Measurements from ENCODE around the gene CDKN2AIPNL. TPM values are rescaled to one million over a fixed set of nuclear protein-coding genes. Genes with fewer than 3 reads are reported as not detected.

The CDKN2AIPNL gene
- total RNA-seq, 1 donor from 2014 or later = 29.0 TPM

DNA sequence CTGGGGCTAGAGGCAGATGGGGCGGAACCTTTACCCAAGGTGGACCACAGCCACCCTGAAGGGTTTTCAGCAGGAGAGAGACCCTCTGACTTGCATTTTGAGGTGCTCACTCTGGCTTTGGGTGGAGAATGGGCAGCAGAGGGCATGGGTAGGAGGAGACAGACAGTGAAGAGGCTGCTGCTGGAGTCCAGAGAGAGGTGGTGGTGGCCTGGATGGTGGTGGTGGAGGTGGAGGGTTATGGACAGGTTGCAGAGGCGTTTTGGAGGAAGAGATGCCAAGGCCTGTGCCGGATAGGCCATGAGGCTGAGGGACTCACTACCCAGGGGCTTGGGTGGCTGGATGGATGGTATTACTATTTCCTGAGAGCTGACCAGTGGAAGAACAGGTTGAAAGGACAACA lies 46.1 kb upstream of the CDKN2AIPNL start:
- Mint-ChIP-seq H3K4me1 (ENCODE audit: low read depth) (no peaks in the 10 kb centered on the region), H3K36me3 (ENCODE audit: insufficient read depth) (no peaks in the 10 kb centered on the region), H3K27ac (no peak overlapping the region), H3K27me3 (peaks cover 7% of the 10 kb centered on the region), H3K9me3 (ENCODE audit: low read depth) (no peaks in the 10 kb centered on the region), H3K4me3 (ENCODE audit: low read depth) (no peak overlapping the region)
- TF ChIP-seq, protein P1, sequence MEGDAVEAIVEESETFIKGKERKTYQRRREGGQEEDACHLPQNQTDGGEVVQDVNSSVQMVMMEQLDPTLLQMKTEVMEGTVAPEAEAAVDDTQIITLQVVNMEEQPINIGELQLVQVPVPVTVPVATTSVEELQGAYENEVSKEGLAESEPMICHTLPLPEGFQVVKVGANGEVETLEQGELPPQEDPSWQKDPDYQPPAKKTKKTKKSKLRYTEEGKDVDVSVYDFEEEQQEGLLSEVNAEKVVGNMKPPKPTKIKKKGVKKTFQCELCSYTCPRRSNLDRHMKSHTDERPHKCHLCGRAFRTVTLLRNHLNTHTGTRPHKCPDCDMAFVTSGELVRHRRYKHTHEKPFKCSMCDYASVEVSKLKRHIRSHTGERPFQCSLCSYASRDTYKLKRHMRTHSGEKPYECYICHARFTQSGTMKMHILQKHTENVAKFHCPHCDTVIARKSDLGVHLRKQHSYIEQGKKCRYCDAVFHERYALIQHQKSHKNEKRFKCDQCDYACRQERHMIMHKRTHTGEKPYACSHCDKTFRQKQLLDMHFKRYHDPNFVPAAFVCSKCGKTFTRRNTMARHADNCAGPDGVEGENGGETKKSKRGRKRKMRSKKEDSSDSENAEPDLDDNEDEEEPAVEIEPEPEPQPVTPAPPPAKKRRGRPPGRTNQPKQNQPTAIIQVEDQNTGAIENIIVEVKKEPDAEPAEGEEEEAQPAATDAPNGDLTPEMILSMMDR (IDR thresholded peaks at IDR 0.05; ENCODE audit: unreplicated experiment) = no peak
- no peak for DNase-seq (ENCODE audit: low spot score, unreplicated experiment)

- no peaks in the 10 kb centered on the region for H3K9me3 Mint-ChIP-seq (ENCODE audit: low read depth)
- TF ChIP-seq, protein P1 (IDR thresholded peaks at IDR 0.05; ENCODE audit: unreplicated experiment) = no peak
- no peak overlapping the region for H3K4me3 Mint-ChIP-seq (ENCODE audit: low read depth)
- H3K27me3 Mint-ChIP-seq = peaks cover 6% of the 10 kb centered on the region
- no peaks in the 10 kb centered on the region for H3K4me1 Mint-ChIP-seq (ENCODE audit: low read depth)
- H3K36me3 Mint-ChIP-seq (ENCODE audit: insufficient read depth) = no peaks in the 10 kb centered on the region
- no peak overlapping the region for H3K27ac Mint-ChIP-seq
- DNase-seq (ENCODE audit: low spot score, unreplicated experiment) = no peak
Measured at GRCh38 chr5:134456825-134457224, 45.1 kb upstream of the CDKN2AIPNL start.

- TF ChIP-seq, protein P1 (IDR thresholded peaks at IDR 0.05; ENCODE audit: unreplicated experiment) = no peak
- no peaks in the 10 kb centered on the region for H3K9me3 Mint-ChIP-seq (ENCODE audit: low read depth)
- no peaks in the 10 kb centered on the region for H3K4me1 Mint-ChIP-seq (ENCODE audit: low read depth)
- peaks cover 3% of the 10 kb centered on the region for H3K27me3 Mint-ChIP-seq
- DNase-seq (ENCODE audit: low spot score, unreplicated experiment) = no peak
- H3K36me3 Mint-ChIP-seq (ENCODE audit: insufficient read depth) = no peaks in the 10 kb centered on the region
- no peak overlapping the region for H3K4me3 Mint-ChIP-seq (ENCODE audit: low read depth)
- H3K27ac Mint-ChIP-seq = no peak overlapping the region
Measured at GRCh38 chr5:134455466-134455865, 43.8 kb upstream of the CDKN2AIPNL start.

GRCh38 chr5:134453016-134453415 lies 41.3 kb upstream of the CDKN2AIPNL start:
- no peaks in the 10 kb centered on the region for H3K9me3 Mint-ChIP-seq (ENCODE audit: low read depth)
- H3K4me3 Mint-ChIP-seq (ENCODE audit: low read depth) = no peak overlapping the region

DNA sequence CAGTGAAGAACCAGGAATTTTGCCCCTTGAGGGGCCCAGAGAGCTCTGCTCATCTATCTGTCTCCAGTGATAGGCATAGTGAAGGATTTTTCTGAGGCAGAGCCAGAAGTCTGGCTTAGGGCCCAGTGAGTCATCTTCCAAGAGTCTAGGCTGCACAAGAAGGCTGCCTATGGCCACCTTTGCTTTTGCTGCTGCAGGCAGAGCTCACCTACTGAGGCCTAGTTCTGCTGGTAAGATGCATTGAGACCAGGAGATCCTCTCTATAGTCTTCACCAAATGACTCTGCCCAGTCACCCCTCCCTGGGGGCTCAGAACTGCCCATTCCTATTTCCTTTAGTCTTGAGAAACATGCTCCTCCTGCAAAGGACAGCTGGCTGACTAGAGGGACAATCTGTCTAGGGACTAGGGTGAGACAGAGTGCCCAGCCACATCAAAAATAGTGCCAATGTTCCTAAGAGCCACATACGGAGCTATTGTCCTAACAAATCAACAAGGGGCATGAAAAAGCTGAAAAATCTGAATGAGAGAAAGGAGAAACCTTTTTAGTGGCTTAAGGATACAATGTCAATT lies 40.3 kb upstream of the CDKN2AIPNL start:
- Mint-ChIP-seq H3K27me3 (peaks cover 3% of the 10 kb centered on the region), H3K4me3 (ENCODE audit: low read depth) (no peak overlapping the region), H3K27ac (no peak overlapping the region), H3K36me3 (ENCODE audit: insufficient read depth) (no peaks in the 10 kb centered on the region), H3K4me1 (ENCODE audit: low read depth) (peaks cover 6% of the 10 kb centered on the region), H3K9me3 (ENCODE audit: low read depth) (no peaks in the 10 kb centered on the region)
- DNase-seq (ENCODE audit: low spot score, unreplicated experiment) = no peak
- TF ChIP-seq, protein P1 (IDR thresholded peaks at IDR 0.05; ENCODE audit: unreplicated experiment) = no peak

More at GRCh38 chr5:134453016-134453415, 41.3 kb upstream of the CDKN2AIPNL start:
- H3K27me3 Mint-ChIP-seq = peaks cover 3% of the 10 kb centered on the region
- no peak for DNase-seq (ENCODE audit: low spot score, unreplicated experiment)
- no peak overlapping the region for H3K27ac Mint-ChIP-seq
- peaks cover under 1% of the 10 kb centered on the region for H3K4me1 Mint-ChIP-seq (ENCODE audit: low read depth)
- no peaks in the 10 kb centered on the region for H3K36me3 Mint-ChIP-seq (ENCODE audit: insufficient read depth)
- TF ChIP-seq, protein P1 (IDR thresholded peaks at IDR 0.05; ENCODE audit: unreplicated experiment) = no peak
